Vagina (tissue), 2 donors: ENCODE data around the gene CTSD. TPM values are rescaled to one million over a fixed set of nuclear protein-coding genes. Genes with fewer than 3 reads are reported as not detected.

Experiments used
- DNase-seq, 2 donors: peaks; one replicate each; pipeline ENCODE4 v3.0.0-alpha.2; 2017; ENCODE audit errors: extremely low spot score in 2 of 2
- H3K27ac ChIP-seq: fragments of 200-600 bp; sonication (generic); one replicate; pipeline ENCODE4 v1.5.1; 2019
- H3K27me3 ChIP-seq: fragments of 200-600 bp; sonication (generic); one replicate; pipeline ENCODE4 v1.5.1; 2019
- H3K36me3 ChIP-seq, 2 donors: fragments of 200-600 bp; sonication (generic); one replicate each; pipeline ENCODE4 v1.5.1; 2017 to 2019
- H3K4me1 ChIP-seq: fragments of 200-600 bp; sonication (generic); one replicate; pipeline ENCODE4 v1.5.1; 2019
- H3K4me3 ChIP-seq, 2 donors: fragments of 200-600 bp; sonication (generic); 1 replicate in 1 of 2; 2 replicates in 1 of 2; pipeline ENCODE4 v1.5.1; 2016 to 2019
- H3K9me3 ChIP-seq: fragments of 200-600 bp; sonication (generic); one replicate; pipeline ENCODE4 v1.5.1; 2019
- CTCF ChIP-seq, 3 experiments: fragments of 450-650 bp in 2 of 3; fragments of 200-600 bp in 1 of 3; sonication (generic) in 1 of 3; IDR thresholded peaks; one replicate each; pipeline ENCODE4 v1.5.1; 2017 to 2019; ENCODE audit warnings: antibody characterized with exemption in 3 of 3, mild to moderate bottlenecking in 2 of 3, moderate library complexity in 2 of 3
- POLR2A ChIP-seq, 2 donors: fragments of 450-650 bp; IDR thresholded peaks; one replicate each; pipeline ENCODE4 v1.6.1; 2017; ENCODE audit warnings: antibody characterized with exemption in 2 of 2, mild to moderate bottlenecking in 2 of 2, moderate library complexity in 2 of 2
- POLR2AphosphoS5 ChIP-seq, 2 donors: sonication (generic); formaldehyde crosslinking; IDR thresholded peaks; one replicate each; pipeline ENCODE4 v1.9.0; 2017; ENCODE audit warnings: antibody characterized with exemption in 2 of 2, mild to moderate bottlenecking in 2 of 2, low read depth in 1 of 2; ENCODE audit not compliant: insufficient read depth in 1 of 2
- intact Hi-C: fragments of 100-400 bp; cut with DNase I; formaldehyde crosslinking; loops from one replicate; pipeline ENCODE4 v1.15.1; 2023
- total RNA-seq: library from RNA; depleted of rRNA; stranded (reverse); fragments of >200 nt; gene quantifications from one replicate; pipeline ENCODE4 v1.2.3, GENCODE V29; 2016

CTSD gene
- total RNA-seq, 1 donor from 2014 or later = 508 TPM

GRCh38 chr11:1737080-1737757 is 26.5 kb downstream of the CTSD start:
- no peak overlapping the region for H3K4me3 ChIP-seq
- H3K4me1 ChIP-seq = no peaks in the 10 kb centered on the region
- no peak for TF ChIP-seq POLR2AphosphoS5 (IDR thresholded peaks at IDR 0.05; ENCODE audit: insufficient read depth in 1 of 2, low read depth in 1 of 2)
- no peak for TF ChIP-seq POLR2A (IDR thresholded peaks at IDR 0.05)
- TF ChIP-seq CTCF (IDR thresholded peaks at IDR 0.05) = no peak
- no peaks in the 10 kb centered on the region for H3K27me3 ChIP-seq
- peaks cover 5% of the 10 kb centered on the region for H3K9me3 ChIP-seq
- DNase-seq = no peak
- H3K27ac ChIP-seq = no peak overlapping the region
- no peaks in the 10 kb centered on the region for H3K36me3 ChIP-seq
- intact Hi-C loops = no loop called here

- H3K27me3 ChIP-seq = no peaks in the 10 kb centered on the region
These were observed 27.2 kb downstream of the CTSD start for GRCh38 chr11:1736447-1736992.

GRCh38 chr11:1735271-1735670 is 28.5 kb downstream of the CTSD start:
- no peak overlapping the region for H3K4me3 ChIP-seq
- intact Hi-C loops = no loop called here
- TF ChIP-seq CTCF (IDR thresholded peaks at IDR 0.05) (no peak), POLR2A (IDR thresholded peaks at IDR 0.05) (no peak), POLR2AphosphoS5 (IDR thresholded peaks at IDR 0.05; ENCODE audit: insufficient read depth in 1 of 2, low read depth in 1 of 2) (no peak)
- no peak for DNase-seq
- H3K27ac ChIP-seq = no peak overlapping the region
- H3K9me3 ChIP-seq = peaks cover 5% of the 10 kb centered on the region
- H3K4me1 ChIP-seq = no peaks in the 10 kb centered on the region
- H3K36me3 ChIP-seq = no peaks in the 10 kb centered on the region
- H3K27me3 ChIP-seq = no peaks in the 10 kb centered on the region

More at GRCh38 chr11:1736447-1736992, 27.2 kb downstream of the CTSD start:
- Histone ChIP-seq H3K4me1 (no peaks in the 10 kb centered on the region), H3K36me3 (no peaks in the 10 kb centered on the region), H3K4me3 (no peak overlapping the region), H3K9me3 (peaks cover 5% of the 10 kb centered on the region), H3K27ac (no peak overlapping the region)
- no peak for DNase-seq
- intact Hi-C loops = no loop called here
- TF ChIP-seq CTCF (IDR thresholded peaks at IDR 0.05) = no peak
- TF ChIP-seq POLR2A (IDR thresholded peaks at IDR 0.05) = no peak
- TF ChIP-seq POLR2AphosphoS5 (IDR thresholded peaks at IDR 0.05; ENCODE audit: insufficient read depth in 1 of 2, low read depth in 1 of 2) = no peak

GRCh38 chr11:1734641-1735081 is 29.1 kb downstream of the CTSD start:
- H3K9me3 ChIP-seq = peaks cover 5% of the 10 kb centered on the region
- intact Hi-C loops = no loop called here
- H3K4me1 ChIP-seq = peaks cover 3% of the 10 kb centered on the region
- no peaks in the 10 kb centered on the region for H3K36me3 ChIP-seq
- no peaks in the 10 kb centered on the region for H3K27me3 ChIP-seq
- TF ChIP-seq POLR2AphosphoS5 (IDR thresholded peaks at IDR 0.05; ENCODE audit: insufficient read depth in 1 of 2, low read depth in 1 of 2) (no peak), CTCF (IDR thresholded peaks at IDR 0.05) (no peak), POLR2A (IDR thresholded peaks at IDR 0.05) (no peak)
- no peak overlapping the region for H3K27ac ChIP-seq
- no peak for DNase-seq
- no peak overlapping the region for H3K4me3 ChIP-seq
